ENCODE results near the gene OR9Q1.
"Not testable (repeated sequence)": the region's sequence is repeated elsewhere in the genome, so short reads cannot be mapped to it uniquely, and the experiment has no call there.

Gene OR9Q1

GRCh38 chr11:58135171-58135570 is 111.5 kb downstream of the OR9Q1 start:
- DNase-seq, result no peak

GRCh38 chr11:58142761-58143160 is 119.1 kb downstream of the OR9Q1 start:
- DNase-seq, result no peak

GRCh38 chr11:58152781-58153180 is 129.1 kb downstream of the OR9Q1 start:
- DNase-seq, result no peak

GRCh38 chr11:58164389-58164788 is 140.7 kb downstream of the OR9Q1 start:
- DNase-seq, result no peak

- no peak for DNase-seq
Observed at GRCh38 chr11:58164990-58165389, 141.3 kb downstream of the OR9Q1 start.

GRCh38 chr11:58165504-58166106 is 141.9 kb downstream of the OR9Q1 start:
- no peak for DNase-seq

GRCh38 chr11:58177409-58178054 is 153.9 kb downstream of the OR9Q1 start:
- DNase-seq, result no peak

- no peak for DNase-seq
Observed at GRCh38 chr11:58178444-58178843, 154.8 kb downstream of the OR9Q1 start.

GRCh38 chr11:58179648-58180047 is 156.0 kb downstream of the OR9Q1 start:
- DNase-seq, result no peak

GRCh38 chr11:58186938-58187337 is 163.3 kb downstream of the OR9Q1 start:
- DNase-seq, result no peak

GRCh38 chr11:58188770-58189169 is 165.1 kb downstream of the OR9Q1 start, which contains the start of gene OR9Q2:
TSS of gene OR9Q2 (plus strand) at chr11:58189070. CDS start at chr11:58190491, 1,421 bp downstream.
- DNase-seq, result no peak

- DNase-seq, result no peak
Observed at GRCh38 chr11:58192229-58192628, 168.5 kb downstream of the OR9Q1 start.

GRCh38 chr11:58193391-58193790 is 169.7 kb downstream of the OR9Q1 start:
- no peak for DNase-seq

- DNase-seq, result no peak
Observed at GRCh38 chr11:58195939-58196338, 172.3 kb downstream of the OR9Q1 start.

- no peak for DNase-seq
Observed at GRCh38 chr11:58199271-58199670, 175.6 kb downstream of the OR9Q1 start.

GRCh38 chr11:58204042-58204441 is 180.4 kb downstream of the OR9Q1 start, which contains the start of gene OR1S2:
TSS of gene OR1S2 (minus strand) at chr11:58204142. CDS start at chr11:58204142, 0 bp downstream.
- DNase-seq, result no peak

GRCh38 chr11:58212420-58212819 is 188.7 kb downstream of the OR9Q1 start, which contains the start of gene OR1S1:
TSS of gene OR1S1 (plus strand) at chr11:58212720.
- not testable (repeated sequence) for DNase-seq

GRCh38 chr11:58216476-58216875 is 192.8 kb downstream of the OR9Q1 start:
- no peak for DNase-seq

- no peak for DNase-seq
Observed at GRCh38 chr11:58222721-58223120, 199.0 kb downstream of the OR9Q1 start.

GRCh38 chr11:58227956-58228615 is 204.4 kb downstream of the OR9Q1 start:
- no peak for DNase-seq

Data from stimulated activated CD4-positive, alpha-beta T cell treated with anti-CD3 and anti-CD28 coated beads, Interleukin-2, amount 100 ng/mL, for 48 hours (primary cell).